Tibial nerve (tissue), 4 donors: ENCODE results near the gene CCDC149.

Source experiments
- EP300 ChIP-seq, 2 donors: sonication (generic); formaldehyde crosslinking; IDR thresholded peaks; one replicate each; pipeline ENCODE4 v1.6.1; 2017; ENCODE audit warnings: antibody characterized with exemption in 2 of 2, mild to moderate bottlenecking in 1 of 2
- POLR2A ChIP-seq, 2 donors: fragments of 450-650 bp; IDR thresholded peaks; one replicate each; pipeline ENCODE4 v1.6.1; 2017; ENCODE audit warnings: antibody characterized with exemption in 2 of 2, mild to moderate bottlenecking in 2 of 2, moderate library complexity in 2 of 2
- TF ChIP-seq, protein P1 (sequence below), 5 experiments: fragments of 200-600 bp in 3 of 5; fragments of 450-650 bp in 2 of 5; sonication (generic) in 3 of 5; IDR thresholded peaks; one replicate each; pipeline ENCODE4 v1.5.1; 2016 to 2019; ENCODE audit warnings: antibody characterized with exemption in 5 of 5, mild to moderate bottlenecking in 3 of 5, moderate library complexity in 2 of 5

DNA sequence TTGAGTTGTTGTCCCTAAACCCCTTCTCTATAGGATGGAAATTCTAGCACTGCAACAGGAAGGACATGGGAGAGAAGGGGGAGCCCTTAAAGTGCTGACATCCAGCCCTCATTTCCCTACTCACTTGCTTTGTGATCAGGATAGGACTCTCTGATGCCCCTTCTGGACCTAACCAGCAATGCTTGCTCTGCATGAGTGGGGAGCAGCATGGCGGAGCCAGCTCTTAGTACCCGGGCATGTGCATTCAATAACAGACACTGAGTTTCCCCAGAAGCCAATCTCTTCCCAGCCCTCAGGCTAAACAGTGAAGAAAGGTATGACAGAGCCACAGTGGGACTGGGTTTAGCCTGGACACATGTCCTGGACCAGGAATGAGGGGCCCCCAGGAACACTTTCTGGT is 103.5 kb downstream of the CCDC149 start:
- no peak for TF ChIP-seq POLR2A (IDR thresholded peaks at IDR 0.05)
- TF ChIP-seq EP300 (IDR thresholded peaks at IDR 0.05) = no peak
- TF ChIP-seq, protein P1, sequence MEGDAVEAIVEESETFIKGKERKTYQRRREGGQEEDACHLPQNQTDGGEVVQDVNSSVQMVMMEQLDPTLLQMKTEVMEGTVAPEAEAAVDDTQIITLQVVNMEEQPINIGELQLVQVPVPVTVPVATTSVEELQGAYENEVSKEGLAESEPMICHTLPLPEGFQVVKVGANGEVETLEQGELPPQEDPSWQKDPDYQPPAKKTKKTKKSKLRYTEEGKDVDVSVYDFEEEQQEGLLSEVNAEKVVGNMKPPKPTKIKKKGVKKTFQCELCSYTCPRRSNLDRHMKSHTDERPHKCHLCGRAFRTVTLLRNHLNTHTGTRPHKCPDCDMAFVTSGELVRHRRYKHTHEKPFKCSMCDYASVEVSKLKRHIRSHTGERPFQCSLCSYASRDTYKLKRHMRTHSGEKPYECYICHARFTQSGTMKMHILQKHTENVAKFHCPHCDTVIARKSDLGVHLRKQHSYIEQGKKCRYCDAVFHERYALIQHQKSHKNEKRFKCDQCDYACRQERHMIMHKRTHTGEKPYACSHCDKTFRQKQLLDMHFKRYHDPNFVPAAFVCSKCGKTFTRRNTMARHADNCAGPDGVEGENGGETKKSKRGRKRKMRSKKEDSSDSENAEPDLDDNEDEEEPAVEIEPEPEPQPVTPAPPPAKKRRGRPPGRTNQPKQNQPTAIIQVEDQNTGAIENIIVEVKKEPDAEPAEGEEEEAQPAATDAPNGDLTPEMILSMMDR (IDR thresholded peaks at IDR 0.05) = no peak
